GM10266 (cell line): ENCODE measurements around the gene SESN1.

Source experiments
- DNase-seq: peaks from one replicate; pipeline ENCODE4 v3.0.0; 2012; ENCODE audit errors: extremely low spot score
- CTCF ChIP-seq: IDR thresholded peaks from 2 replicates; pipeline ENCODE4 v1.5.1; 2012; ENCODE audit warnings: mild to moderate bottlenecking, low read depth; ENCODE audit not compliant: control insufficient read depth, insufficient read depth; ENCODE audit errors: missing control alignments

The SESN1 gene

GRCh38 chr6:109036574-109037294, 57.9 kb downstream of the SESN1 start:
- TF ChIP-seq CTCF = no peak
- DNase-seq = no peak

- TF ChIP-seq CTCF = no peak
Observed at GRCh38 chr6:109034526-109034925, 60.1 kb downstream of the SESN1 start.

GRCh38 chr6:109033655-109034054, 61.0 kb downstream of the SESN1 start:
- DNase-seq = no peak
- no peak for TF ChIP-seq CTCF

More at GRCh38 chr6:109034526-109034925, 60.1 kb downstream of the SESN1 start:
- no peak for DNase-seq

- no peak for TF ChIP-seq CTCF
Observed at GRCh38 chr6:109031416-109031815, 63.2 kb downstream of the SESN1 start.

GRCh38 chr6:109029313-109029712, 65.3 kb downstream of the SESN1 start:
- TF ChIP-seq CTCF = no peak
- no peak for DNase-seq

More at GRCh38 chr6:109031416-109031815, 63.2 kb downstream of the SESN1 start:
- no peak for DNase-seq

GRCh38 chr6:109028439-109028838, 66.2 kb downstream of the SESN1 start:
- TF ChIP-seq CTCF = no peak
- DNase-seq = no peak

GRCh38 chr6:109027964-109028363, 66.7 kb downstream of the SESN1 start:
- no peak for DNase-seq
- TF ChIP-seq CTCF = no peak
